HL-60 (cell line): ENCODE data around the gene FITM2.

Experiments
- DNase-seq, 2 experiments: peaks; one replicate each; pipeline ENCODE4 v3.0.0-alpha.2; 2010 to 2020; ENCODE audit warnings: low read depth in 1 of 2, low spot score in 1 of 2
- H3K27ac ChIP-seq: fragments of 250-450 bp; sonication (Bioruptor Pico); replicated peaks from 2 replicates; pipeline ENCODE4 v1.5.1; 2020; ENCODE audit warnings: mild to moderate bottlenecking, moderate library complexity
- H3K27me3 ChIP-seq: fragments of 250-450 bp; sonication (Bioruptor Pico); 2 replicates; pipeline ENCODE4 v1.5.1; 2021; ENCODE audit warnings: mild to moderate bottlenecking, moderate library complexity; ENCODE audit not compliant: insufficient read depth, poor library complexity, severe bottlenecking
- H3K4me3 ChIP-seq: replicated peaks from 2 replicates; pipeline ENCODE4 v1.5.1; 2011; ENCODE audit warnings: mild to moderate bottlenecking, control low read depth, low read length; ENCODE audit not compliant: insufficient read depth
- CTCF ChIP-seq: IDR thresholded peaks from one replicate; pipeline ENCODE4 v1.5.1; 2011; ENCODE audit warnings: low read length, control low read depth, inconsistent platforms; ENCODE audit not compliant: insufficient read depth
- GABPA ChIP-seq: IDR thresholded peaks from 2 replicates; pipeline ENCODE4 v1.6.1; 2012; ENCODE audit warnings: low read depth
- POLR2AphosphoS5 ChIP-seq: IDR thresholded peaks from 2 replicates; pipeline ENCODE4 v1.6.1; 2012; ENCODE audit warnings: low read depth
- REST ChIP-seq: IDR thresholded peaks from 2 replicates; pipeline ENCODE4 v1.6.1; 2012; ENCODE audit warnings: low read depth; ENCODE audit not compliant: insufficient replicate concordance
- SPI1 ChIP-seq: IDR thresholded peaks from 2 replicates; pipeline ENCODE4 v1.6.1; 2012; ENCODE audit warnings: low read depth, mild to moderate bottlenecking, borderline replicate concordance

The FITM2 gene

DNA sequence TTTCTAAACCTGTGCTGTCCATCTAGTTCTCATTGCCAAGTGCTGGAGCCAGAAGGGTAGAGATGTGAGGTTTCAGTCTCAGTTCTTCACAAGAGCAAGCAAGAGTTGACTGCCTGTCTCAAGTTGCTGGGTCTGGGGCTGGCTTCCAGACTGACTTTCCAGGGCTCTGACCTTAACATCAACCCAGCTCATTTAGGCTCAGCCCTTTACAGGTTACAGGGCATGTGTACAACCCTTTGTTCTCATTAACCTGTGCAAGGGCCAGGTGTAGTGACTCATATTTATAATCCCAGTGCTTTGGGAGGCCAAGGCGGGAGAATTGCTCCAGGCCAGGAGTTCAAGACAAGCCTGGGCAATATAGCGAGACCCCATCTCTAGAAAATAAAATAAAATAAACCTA lies 30.6 kb downstream of the FITM2 start:
- Histone ChIP-seq H3K27ac (no peak overlapping the region), H3K4me3 (no peak overlapping the region), H3K27me3 (no peaks in the 10 kb centered on the region)
- no peak for DNase-seq
- TF ChIP-seq POLR2AphosphoS5, result no peak
- no peak for TF ChIP-seq SPI1
- no peak for TF ChIP-seq REST
- TF ChIP-seq GABPA, result no peak
- no peak for TF ChIP-seq CTCF

GRCh38 chr20:44279228-44279627 lies 31.8 kb downstream of the FITM2 start:
- no peaks in the 10 kb centered on the region for H3K27me3 ChIP-seq
- H3K4me3 ChIP-seq, result no peak overlapping the region
- DNase-seq, result no peak
- TF ChIP-seq SPI1 (no peak), POLR2AphosphoS5 (no peak), GABPA (no peak)
- no peak overlapping the region for H3K27ac ChIP-seq

DNA sequence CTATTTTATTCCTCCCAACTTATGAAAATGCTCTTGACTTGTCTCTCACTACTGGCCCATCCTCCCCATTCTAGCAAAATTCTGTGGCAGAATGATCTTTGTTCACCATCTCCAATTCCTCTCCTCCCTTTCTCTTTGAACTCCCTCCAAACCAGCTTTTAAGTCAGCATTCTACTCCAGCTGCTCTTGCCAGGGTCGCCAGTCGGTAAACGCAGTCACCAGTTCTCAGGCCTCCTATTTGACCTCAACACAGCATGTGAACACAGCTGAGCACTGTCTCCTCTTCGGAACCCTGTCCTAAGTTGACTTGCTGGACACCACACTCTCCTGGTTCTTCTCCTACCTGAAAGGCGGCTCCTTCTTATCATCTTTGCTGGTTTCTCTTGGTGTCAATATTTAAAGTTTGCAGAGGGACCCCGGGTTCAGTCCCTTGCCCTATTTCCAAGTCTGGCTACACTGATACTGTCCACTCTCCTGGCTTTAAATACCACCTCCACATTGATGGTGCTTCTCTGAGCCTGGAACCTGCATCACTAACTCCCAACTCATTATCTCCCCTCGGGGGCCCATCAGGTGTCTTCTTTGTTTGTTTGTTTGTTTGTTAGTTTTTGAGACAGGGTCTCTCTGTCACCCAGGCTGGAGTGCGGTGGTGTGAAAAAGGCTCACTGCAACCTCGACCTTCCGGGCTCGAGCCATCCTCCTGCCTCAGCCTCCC lies 36.5 kb downstream of the FITM2 start:
- no peak overlapping the region for H3K27ac ChIP-seq
- no peak for DNase-seq
- no peaks in the 10 kb centered on the region for H3K27me3 ChIP-seq
- no peak overlapping the region for H3K4me3 ChIP-seq
- TF ChIP-seq POLR2AphosphoS5 (no peak), SPI1 (no peak), GABPA (no peak), CTCF (no peak), REST (no peak)

GRCh38 chr20:44273231-44274215 lies 37.5 kb downstream of the FITM2 start:
- Histone ChIP-seq H3K4me3 (no peak overlapping the region), H3K27me3 (no peaks in the 10 kb centered on the region), H3K27ac (no peak overlapping the region)
- no peak for DNase-seq
- no peak for TF ChIP-seq CTCF
- TF ChIP-seq REST, result no peak
- no peak for TF ChIP-seq SPI1
- TF ChIP-seq POLR2AphosphoS5, result no peak
- no peak for TF ChIP-seq GABPA
